ENCODE measurements around the gene UMAD1.

The UMAD1 gene

GRCh38 chr7:7867846-7868571 is 227.5 kb downstream of the UMAD1 start:
- DNase-seq, result no peak
- H3K23ac ChIP-seq (ENCODE audit: low read length), result no peak overlapping the region
- no CpG with 5 or more reads among the region's 10 CpGs for WGBS (ENCODE audit: extremely low coverage, insufficient coverage, insufficient read length)

GRCh38 chr7:7868572-7868899 is 228.0 kb downstream of the UMAD1 start:
- H3K4me2 ChIP-seq (ENCODE audit: low read length), result no peak overlapping the region
- no peaks in the 10 kb centered on the region for H3K36me3 ChIP-seq (ENCODE audit: control insufficient read depth in 1 of 2, insufficient read depth in 2 of 2, low read length in 2 of 2)
- H3K18ac ChIP-seq (ENCODE audit: low read length), result no peak overlapping the region
- H3K27me3 ChIP-seq (ENCODE audit: insufficient read depth, low read length), result no peaks in the 10 kb centered on the region
- H2BK120ac ChIP-seq (ENCODE audit: insufficient read depth, low read length, poor library complexity), result no peak overlapping the region
- H3K79me2 ChIP-seq (ENCODE audit: control insufficient read depth, insufficient read depth, low read length, poor library complexity), result no peaks in the 10 kb centered on the region
- H4K8ac ChIP-seq (ENCODE audit: low read depth, low read length), result no peak overlapping the region
- no peak overlapping the region for H2AFZ ChIP-seq (ENCODE audit: insufficient read depth, low read length, poor library complexity)
- H3K14ac ChIP-seq (ENCODE audit: low read length), result no peak overlapping the region
- H3K79me1 ChIP-seq (ENCODE audit: low read length), result no peaks in the 10 kb centered on the region
- H3K27ac ChIP-seq (ENCODE audit: low read depth, low read length), result no peak overlapping the region
- H3K4ac ChIP-seq (ENCODE audit: low read depth, low read length), result no peak overlapping the region
- no peak overlapping the region for H4K12ac ChIP-seq (ENCODE audit: low read depth, low read length)
- WGBS (ENCODE audit: extremely low coverage, insufficient coverage, insufficient read length), result no CpG with 5 or more reads among the region's 1 CpG
- no peak for DNase-seq
- no peak overlapping the region for H4K91ac ChIP-seq (ENCODE audit: low read depth, low read length)
- no peak overlapping the region for H3K4me3 ChIP-seq (ENCODE audit: low read depth, low read length)
- no peak overlapping the region for H2BK12ac ChIP-seq (ENCODE audit: low read length)
- H2BK5ac ChIP-seq (ENCODE audit: low read depth, low read length, poor library complexity), result no peak overlapping the region
- no peak overlapping the region for H2AK5ac ChIP-seq (ENCODE audit: low read length)
- no peak overlapping the region for H3K23ac ChIP-seq (ENCODE audit: low read length)
- H3K9ac ChIP-seq (ENCODE audit: low read length), result no peak overlapping the region
- H3K9me3 ChIP-seq (ENCODE audit: insufficient read depth, low read depth, low read length), result no peaks in the 10 kb centered on the region
- no peaks in the 10 kb centered on the region for H3K4me1 ChIP-seq (ENCODE audit: control insufficient read depth in 1 of 2, insufficient read depth in 2 of 2, low read length in 2 of 2)

More at GRCh38 chr7:7867846-7868571, 227.5 kb downstream of the UMAD1 start:
- H3K18ac ChIP-seq (ENCODE audit: low read length), result no peak overlapping the region
- no peaks in the 10 kb centered on the region for H3K79me2 ChIP-seq (ENCODE audit: control insufficient read depth, insufficient read depth, low read length, poor library complexity)
- no peaks in the 10 kb centered on the region for H3K27me3 ChIP-seq (ENCODE audit: insufficient read depth, low read length)
- H3K4me3 ChIP-seq (ENCODE audit: low read depth, low read length), result no peak overlapping the region
- H2BK12ac ChIP-seq (ENCODE audit: low read length), result no peak overlapping the region
- no peak overlapping the region for H4K12ac ChIP-seq (ENCODE audit: low read depth, low read length)
- H3K4me2 ChIP-seq (ENCODE audit: low read length), result no peak overlapping the region
- no peak overlapping the region for H4K91ac ChIP-seq (ENCODE audit: low read depth, low read length)
- no peak overlapping the region for H3K9ac ChIP-seq (ENCODE audit: low read length)
- H2AK5ac ChIP-seq (ENCODE audit: low read length), result no peak overlapping the region
- no peaks in the 10 kb centered on the region for H3K9me3 ChIP-seq (ENCODE audit: insufficient read depth, low read depth, low read length)
- H3K4me1 ChIP-seq (ENCODE audit: control insufficient read depth in 1 of 2, insufficient read depth in 2 of 2, low read length in 2 of 2), result no peaks in the 10 kb centered on the region
- no peaks in the 10 kb centered on the region for H3K36me3 ChIP-seq (ENCODE audit: control insufficient read depth in 1 of 2, insufficient read depth in 2 of 2, low read length in 2 of 2)
- H3K14ac ChIP-seq (ENCODE audit: low read length), result no peak overlapping the region
- no peaks in the 10 kb centered on the region for H3K79me1 ChIP-seq (ENCODE audit: low read length)
- no peak overlapping the region for H2BK120ac ChIP-seq (ENCODE audit: insufficient read depth, low read length, poor library complexity)
- no peak overlapping the region for H2AFZ ChIP-seq (ENCODE audit: insufficient read depth, low read length, poor library complexity)
- no peak overlapping the region for H3K27ac ChIP-seq (ENCODE audit: low read depth, low read length)
- H2BK5ac ChIP-seq (ENCODE audit: low read depth, low read length, poor library complexity), result no peak overlapping the region
- H3K4ac ChIP-seq (ENCODE audit: low read depth, low read length), result no peak overlapping the region
- no peak overlapping the region for H4K8ac ChIP-seq (ENCODE audit: low read depth, low read length)

GRCh38 chr7:7869036-7869435 is 228.5 kb downstream of the UMAD1 start:
- no peak overlapping the region for H4K91ac ChIP-seq (ENCODE audit: low read depth, low read length)
- H4K8ac ChIP-seq (ENCODE audit: low read depth, low read length), result no peak overlapping the region
- H2BK120ac ChIP-seq (ENCODE audit: insufficient read depth, low read length, poor library complexity), result no peak overlapping the region
- no peak overlapping the region for H3K4ac ChIP-seq (ENCODE audit: low read depth, low read length)
- H2AK5ac ChIP-seq (ENCODE audit: low read length), result no peak overlapping the region
- H3K4me3 ChIP-seq (ENCODE audit: low read depth, low read length), result no peak overlapping the region
- no peak overlapping the region for H4K12ac ChIP-seq (ENCODE audit: low read depth, low read length)
- no peak overlapping the region for H3K9ac ChIP-seq (ENCODE audit: low read length)
- H3K23ac ChIP-seq (ENCODE audit: low read length), result no peak overlapping the region
- no peaks in the 10 kb centered on the region for H3K79me2 ChIP-seq (ENCODE audit: control insufficient read depth, insufficient read depth, low read length, poor library complexity)
- no peaks in the 10 kb centered on the region for H3K9me3 ChIP-seq (ENCODE audit: insufficient read depth, low read depth, low read length)
- no peak overlapping the region for H2BK5ac ChIP-seq (ENCODE audit: low read depth, low read length, poor library complexity)
- H3K36me3 ChIP-seq (ENCODE audit: control insufficient read depth in 1 of 2, insufficient read depth in 2 of 2, low read length in 2 of 2), result no peaks in the 10 kb centered on the region
- H3K27ac ChIP-seq (ENCODE audit: low read depth, low read length), result no peak overlapping the region
- WGBS (ENCODE audit: extremely low coverage, insufficient coverage, insufficient read length), result no CpG with 5 or more reads among the region's 1 CpG
- no peak overlapping the region for H2BK12ac ChIP-seq (ENCODE audit: low read length)
- H3K4me2 ChIP-seq (ENCODE audit: low read length), result no peak overlapping the region
- H3K4me1 ChIP-seq (ENCODE audit: control insufficient read depth in 1 of 2, insufficient read depth in 2 of 2, low read length in 2 of 2), result no peaks in the 10 kb centered on the region
- H2AFZ ChIP-seq (ENCODE audit: insufficient read depth, low read length, poor library complexity), result no peak overlapping the region
- DNase-seq, result no peak
- H3K27me3 ChIP-seq (ENCODE audit: insufficient read depth, low read length), result no peaks in the 10 kb centered on the region
- no peak overlapping the region for H3K14ac ChIP-seq (ENCODE audit: low read length)
- H3K18ac ChIP-seq (ENCODE audit: low read length), result no peak overlapping the region
- H3K79me1 ChIP-seq (ENCODE audit: low read length), result no peaks in the 10 kb centered on the region

- no peak for DNase-seq
- no peak overlapping the region for H3K4me2 ChIP-seq (ENCODE audit: low read length)
- no peak overlapping the region for H3K4me3 ChIP-seq (ENCODE audit: low read depth, low read length)
- no peak overlapping the region for H3K18ac ChIP-seq (ENCODE audit: low read length)
- H2AFZ ChIP-seq (ENCODE audit: insufficient read depth, low read length, poor library complexity), result no peak overlapping the region
- H3K9me3 ChIP-seq (ENCODE audit: insufficient read depth, low read depth, low read length), result no peaks in the 10 kb centered on the region
- H4K12ac ChIP-seq (ENCODE audit: low read depth, low read length), result no peak overlapping the region
- H2BK5ac ChIP-seq (ENCODE audit: low read depth, low read length, poor library complexity), result no peak overlapping the region
- H4K8ac ChIP-seq (ENCODE audit: low read depth, low read length), result no peak overlapping the region
- no peak overlapping the region for H2BK120ac ChIP-seq (ENCODE audit: insufficient read depth, low read length, poor library complexity)
- H3K79me2 ChIP-seq (ENCODE audit: control insufficient read depth, insufficient read depth, low read length, poor library complexity), result no peaks in the 10 kb centered on the region
- H2AK5ac ChIP-seq (ENCODE audit: low read length), result no peak overlapping the region
- no peak overlapping the region for H3K14ac ChIP-seq (ENCODE audit: low read length)
- H3K9ac ChIP-seq (ENCODE audit: low read length), result no peak overlapping the region
- no peak overlapping the region for H3K23ac ChIP-seq (ENCODE audit: low read length)
- no peaks in the 10 kb centered on the region for H3K4me1 ChIP-seq (ENCODE audit: control insufficient read depth in 1 of 2, insufficient read depth in 2 of 2, low read length in 2 of 2)
- no CpG with 5 or more reads among the region's 3 CpGs for WGBS (ENCODE audit: extremely low coverage, insufficient coverage, insufficient read length)
- no peak overlapping the region for H4K91ac ChIP-seq (ENCODE audit: low read depth, low read length)
- no peaks in the 10 kb centered on the region for H3K27me3 ChIP-seq (ENCODE audit: insufficient read depth, low read length)
- no peak overlapping the region for H3K4ac ChIP-seq (ENCODE audit: low read depth, low read length)
- H2BK12ac ChIP-seq (ENCODE audit: low read length), result no peak overlapping the region
- H3K79me1 ChIP-seq (ENCODE audit: low read length), result no peaks in the 10 kb centered on the region
- no peak overlapping the region for H3K27ac ChIP-seq (ENCODE audit: low read depth, low read length)
- no peaks in the 10 kb centered on the region for H3K36me3 ChIP-seq (ENCODE audit: control insufficient read depth in 1 of 2, insufficient read depth in 2 of 2, low read length in 2 of 2)
Measured at GRCh38 chr7:7869651-7870050, 229.1 kb downstream of the UMAD1 start.

Data from trophoblast cell (in vitro differentiated cells and primary cell).